Neural cell (in vitro differentiated cells): ENCODE results near the gene EPHA6.

Source experiments
- CTCF ChIP-seq: fragments of 450-650 bp; IDR thresholded peaks from 2 replicates; pipeline ENCODE4 v1.5.1; 2014; ENCODE audit warnings: antibody characterized with exemption, mild to moderate bottlenecking, moderate library complexity; ENCODE audit not compliant: poor library complexity, severe bottlenecking
- EP300 ChIP-seq: fragments of 450-650 bp; conservative IDR thresholded peaks from 2 replicates; pipeline ENCODE4 v1.6.1; 2014; ENCODE audit warnings: antibody characterized with exemption, mild to moderate bottlenecking, moderate library complexity; ENCODE audit not compliant: poor library complexity, severe bottlenecking

- no peak for TF ChIP-seq EP300
- no peak for TF ChIP-seq CTCF
Measured at GRCh38 chr3:97670952-97671351, 856.6 kb downstream of the EPHA6 start.
